ENCODE results near the gene MCU. TPM values are rescaled to one million over a fixed set of nuclear protein-coding genes. Genes with fewer than 3 reads are reported as not detected.

The MCU gene
- total and polyA plus RNA-seq, 2 of the 8 experiments (the other 6 are each of a cell fraction or from before 2014, with no cell fraction given) = 51.6 to 62.2 TPM

- ChIA-PET POLR2A (ENCODE audit: partially characterized antibody) (no interaction called here), CTCF (ENCODE audit: partially characterized antibody) (interaction anchor here (0.6 to 1.6 kb wide), 12 partner anchors 10 to 511 kb away, joined by 3 to 12 read pairs (median 4); no protein-coding TSS in a partner anchor)
- Histone ChIP-seq H3K79me1 (ENCODE audit: low read depth, low read length) (no peaks in the 10 kb centered on the region), H3K14ac (ENCODE audit: insufficient read length) (no peak overlapping the region), H3K23ac (ENCODE audit: insufficient read length) (no peak overlapping the region), H4K91ac (replicated peaks; ENCODE audit: insufficient read length, low read length) (no peak overlapping the region), H3K23me2 (ENCODE audit: low read depth, low read length) (no peaks in the 10 kb centered on the region), H3K79me2 (ENCODE audit: control insufficient read depth in 1 of 2, insufficient read depth in 2 of 2, low read length in 2 of 2) (no peaks in the 10 kb centered on the region), H3K4me3 (ENCODE audit: extremely low read depth in 1 of 4, insufficient read depth in 2 of 4, low read depth in 3 of 4, low read length in 4 of 4) (no peak overlapping the region), H3K27me3 (replicated peaks in 1 of 4; ENCODE audit: control insufficient read depth in 3 of 4, extremely low read depth in 1 of 4, insufficient read depth in 3 of 4, low read length in 3 of 4) (no peaks in the 10 kb centered on the region), H3K56ac (replicated peaks; ENCODE audit: insufficient read length, low read depth, low read length) (no peak overlapping the region), H3K4ac (replicated peaks; ENCODE audit: insufficient read length, low read depth, low read length) (no peak overlapping the region), H2BK12ac (ENCODE audit: low read depth, low read length) (no peak overlapping the region), H3K4me2 (ENCODE audit: insufficient read depth in 1 of 2, low read depth in 2 of 2, low read length in 2 of 2) (no peak overlapping the region), H2AK5ac (ENCODE audit: low read depth, low read length) (no peak overlapping the region), H2BK20ac (ENCODE audit: low read length) (no peak overlapping the region), H2BK15ac (ENCODE audit: low read length) (no peak overlapping the region), H2BK5ac (ENCODE audit: low read depth, low read length) (no peak overlapping the region), H3K4me1 (replicated peaks in 1 of 4; ENCODE audit: control insufficient read depth in 3 of 4, insufficient read depth in 4 of 4, low read length in 3 of 4) (no peaks in the 10 kb centered on the region), H4K8ac (ENCODE audit: extremely low read depth, insufficient read depth, low read length) (no peak overlapping the region), H3K36me3 (ENCODE audit: control insufficient read depth in 2 of 4, insufficient read depth in 4 of 4, low read length in 3 of 4) (peaks cover 0 to 25% (median 2%) of the 10 kb centered on the region in 4 experiments; a peak in 4 of 8 replicates), H2AFZ (ENCODE audit: low read length) (no peak overlapping the region), H3K18ac (ENCODE audit: extremely low read depth, low read length) (no peak overlapping the region), H3K9me3 (ENCODE audit: insufficient read depth in 2 of 2, low read depth in 1 of 2, low read length in 1 of 2) (no peaks in the 10 kb centered on the region), H2BK120ac (replicated peaks; ENCODE audit: low read depth, low read length) (no peak overlapping the region), H3K9ac (replicated peaks in 1 of 4; ENCODE audit: extremely low read depth in 1 of 4, low read depth in 3 of 4, low read length in 3 of 4) (no peak overlapping the region), H3K27ac (ENCODE audit: low read depth, low read length) (no peak overlapping the region), H4K20me1 (replicated peaks in 1 of 2; ENCODE audit: control insufficient read depth in 1 of 2, insufficient read depth in 2 of 2, low read length in 2 of 2) (no peaks in the 10 kb centered on the region), H4K5ac (ENCODE audit: insufficient read length, low read depth, low read length) (no peak overlapping the region)
- DNase-seq (ENCODE audit: low read depth in 1 of 2, low spot score in 2 of 2) (no peak), FAIRE-seq (no peak)
- 92% methylated on average over 3 of the region's 3 CpGs; no CpG with 5 or more reads in 1 of the 2 experiments for WGBS, 2 experiments (ENCODE audit: extremely low coverage in 1 of 2, insufficient coverage in 1 of 2, insufficient read length in 1 of 2, insufficient replicate concordance in 2 of 2, low coverage in 1 of 2, low lambda C conversion rate in 2 of 2, missing lambda C conversion rate in 1 of 2)
- TF ChIP-seq ASH2L (IDR thresholded peaks at IDR 0.05; ENCODE audit: low read length) = no peak
- TF ChIP-seq RAD21 (IDR thresholded peaks at IDR 0.05 in 1 of 2, conservative IDR thresholded peaks at IDR 0.05 in 1 of 2; ENCODE audit: low read depth in 2 of 2, low read length in 2 of 2) = peak; percentile 74
These were observed 183.5 kb downstream of the MCU start for GRCh38 chr10:72875250-72876055.
